ENCODE data around the gene KLK15.

DNA sequence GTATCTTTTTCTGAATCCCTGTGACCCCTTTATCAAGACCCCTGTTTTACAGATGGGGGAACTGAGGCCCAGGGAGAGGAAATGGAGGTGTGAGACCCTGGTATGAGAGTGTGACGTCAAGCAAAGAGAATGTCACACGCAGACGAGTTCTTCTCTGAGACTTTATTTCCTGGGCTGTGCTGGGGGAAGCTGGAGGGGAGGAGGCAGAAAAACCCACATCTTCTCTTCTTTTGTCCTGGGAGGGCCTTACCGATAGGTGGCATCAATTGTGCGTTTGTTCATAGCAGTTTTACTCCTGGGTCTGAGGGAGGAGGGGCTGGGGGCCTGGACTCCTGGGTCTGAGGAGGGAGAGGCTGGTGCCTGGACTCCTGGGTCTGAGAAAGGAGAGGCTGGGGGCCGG is 4.9 kb upstream of the KLK15 start:
- TF ChIP-seq POLR2A (IDR thresholded peaks at IDR 0.05), result no peak
- TF ChIP-seq, protein P1, sequence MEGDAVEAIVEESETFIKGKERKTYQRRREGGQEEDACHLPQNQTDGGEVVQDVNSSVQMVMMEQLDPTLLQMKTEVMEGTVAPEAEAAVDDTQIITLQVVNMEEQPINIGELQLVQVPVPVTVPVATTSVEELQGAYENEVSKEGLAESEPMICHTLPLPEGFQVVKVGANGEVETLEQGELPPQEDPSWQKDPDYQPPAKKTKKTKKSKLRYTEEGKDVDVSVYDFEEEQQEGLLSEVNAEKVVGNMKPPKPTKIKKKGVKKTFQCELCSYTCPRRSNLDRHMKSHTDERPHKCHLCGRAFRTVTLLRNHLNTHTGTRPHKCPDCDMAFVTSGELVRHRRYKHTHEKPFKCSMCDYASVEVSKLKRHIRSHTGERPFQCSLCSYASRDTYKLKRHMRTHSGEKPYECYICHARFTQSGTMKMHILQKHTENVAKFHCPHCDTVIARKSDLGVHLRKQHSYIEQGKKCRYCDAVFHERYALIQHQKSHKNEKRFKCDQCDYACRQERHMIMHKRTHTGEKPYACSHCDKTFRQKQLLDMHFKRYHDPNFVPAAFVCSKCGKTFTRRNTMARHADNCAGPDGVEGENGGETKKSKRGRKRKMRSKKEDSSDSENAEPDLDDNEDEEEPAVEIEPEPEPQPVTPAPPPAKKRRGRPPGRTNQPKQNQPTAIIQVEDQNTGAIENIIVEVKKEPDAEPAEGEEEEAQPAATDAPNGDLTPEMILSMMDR (IDR thresholded peaks at IDR 0.05), result no peak

All from gastroesophageal sphincter (tissue), 3 donors.